H9 (cell line): ENCODE results near the gene PNMA5. TPM values are rescaled to one million over a fixed set of nuclear protein-coding genes. Genes with fewer than 3 reads are reported as not detected.

Source experiments
- DNase-seq: peaks from one replicate; pipeline ENCODE4 v3.0.0-alpha.2; 2017
- H2AFZ ChIP-seq: one replicate; pipeline ENCODE4 v1.6.1; 2013; ENCODE audit warnings: mild to moderate bottlenecking, low read length, control low read depth, moderate library complexity
- H2AK5ac ChIP-seq: 2 replicates; pipeline ENCODE4 v1.6.1; 2013; ENCODE audit warnings: low read length, control low read depth, mixed read lengths; ENCODE audit not compliant: insufficient read length
- H2BK120ac ChIP-seq: one replicate; pipeline ENCODE4 v1.6.1; 2013; ENCODE audit warnings: low read depth, mild to moderate bottlenecking, low read length, control low read depth, inconsistent platforms; ENCODE audit not compliant: poor library complexity, severe bottlenecking
- H2BK12ac ChIP-seq: 2 replicates; pipeline ENCODE4 v1.6.1; 2013; ENCODE audit warnings: low read length, control low read depth, mixed read lengths, low read depth; ENCODE audit not compliant: insufficient read length
- H2BK15ac ChIP-seq: 2 replicates; pipeline ENCODE4 v1.6.1; 2013; ENCODE audit warnings: low read depth, low read length, control low read depth
- H2BK20ac ChIP-seq: one replicate; pipeline ENCODE4 v1.6.1; 2013; ENCODE audit warnings: low read depth, mild to moderate bottlenecking, low read length, control low read depth, inconsistent platforms; ENCODE audit not compliant: poor library complexity, severe bottlenecking
- H2BK5ac ChIP-seq: 2 replicates; pipeline ENCODE4 v1.6.1; 2013; ENCODE audit warnings: low read length, control low read depth, mixed read lengths; ENCODE audit not compliant: insufficient read length
- H3K14ac ChIP-seq: 2 replicates; pipeline ENCODE4 v1.6.1; 2013; ENCODE audit warnings: low read length, control low read depth; ENCODE audit not compliant: insufficient read depth
- H3K18ac ChIP-seq: 2 replicates; pipeline ENCODE4 v1.6.1; 2013; ENCODE audit warnings: low read depth, mild to moderate bottlenecking, mixed read lengths, low read length, control low read depth; ENCODE audit not compliant: insufficient read length
- H3K23ac ChIP-seq: 2 replicates; pipeline ENCODE4 v1.6.1; 2013; ENCODE audit warnings: low read length, control low read depth, mixed read lengths, low read depth; ENCODE audit not compliant: insufficient read length
- H3K23me2 ChIP-seq: 2 replicates; pipeline ENCODE4 v1.6.1; 2013; ENCODE audit warnings: low read depth, mild to moderate bottlenecking, mixed read lengths, low read length, control low read depth; ENCODE audit not compliant: insufficient read length, poor library complexity, severe bottlenecking
- H3K27ac ChIP-seq: 2 replicates; pipeline ENCODE4 v1.5.1; 2013; ENCODE audit warnings: low read length, control low read depth, mixed read lengths, low read depth; ENCODE audit not compliant: insufficient read length
- H3K27me3 ChIP-seq: 2 replicates; pipeline ENCODE4 v1.6.1; 2013; ENCODE audit warnings: low read length, control low read depth, inconsistent platforms; ENCODE audit not compliant: insufficient read depth
- H3K4ac ChIP-seq: 2 replicates; pipeline ENCODE4 v1.6.1; 2013; ENCODE audit warnings: low read depth, mild to moderate bottlenecking, control low read depth, inconsistent platforms, low read length, moderate library complexity
- H3K4me1 ChIP-seq: 2 replicates; pipeline ENCODE4 v1.6.1; 2013; ENCODE audit warnings: low read length, control low read depth, inconsistent platforms; ENCODE audit not compliant: insufficient read depth
- H3K4me2 ChIP-seq: 2 replicates; pipeline ENCODE4 v1.6.1; 2013; ENCODE audit warnings: low read length, control low read depth, mixed read lengths; ENCODE audit not compliant: insufficient read length, insufficient read depth
- H3K56ac ChIP-seq: 2 replicates; pipeline ENCODE4 v1.6.1; 2013; ENCODE audit warnings: low read depth, mild to moderate bottlenecking, mixed read lengths, low read length, control low read depth; ENCODE audit not compliant: insufficient read length
- H3K79me1 ChIP-seq: 2 replicates; pipeline ENCODE4 v1.6.1; 2013; ENCODE audit warnings: low read depth, mild to moderate bottlenecking, moderate library complexity, low read length, control low read depth, inconsistent platforms; ENCODE audit not compliant: insufficient read depth, poor library complexity, severe bottlenecking
- H3K79me2 ChIP-seq: 2 replicates; pipeline ENCODE4 v1.6.1; 2013; ENCODE audit warnings: low read length, control low read depth, inconsistent platforms; ENCODE audit not compliant: insufficient read depth
- H3K9ac ChIP-seq: 2 replicates; pipeline ENCODE4 v1.6.1; 2013; ENCODE audit warnings: low read length, control low read depth, mixed read lengths; ENCODE audit not compliant: insufficient read length; ENCODE audit errors: extremely low read depth
- H3K9me3 ChIP-seq: one replicate; pipeline ENCODE4 v1.6.1; 2013; ENCODE audit warnings: low read depth, low read length, inconsistent platforms; ENCODE audit not compliant: control insufficient read depth
- H3T11ph ChIP-seq: one replicate; pipeline ENCODE4 v1.6.1; 2013; ENCODE audit warnings: mild to moderate bottlenecking, low read length, control low read depth, inconsistent platforms
- H4K20me1 ChIP-seq: one replicate; pipeline ENCODE4 v1.6.1; 2013; ENCODE audit not compliant: control insufficient read depth, insufficient read length, insufficient read depth
- H4K5ac ChIP-seq: 2 replicates; pipeline ENCODE4 v1.6.1; 2013; ENCODE audit warnings: low read depth, mild to moderate bottlenecking, mixed read lengths, low read length, control low read depth; ENCODE audit not compliant: insufficient read length
- H4K8ac ChIP-seq: replicated peaks from 2 replicates; pipeline ENCODE4 v1.6.1; 2013; ENCODE audit warnings: low read length, control low read depth, mixed read lengths, low read depth; ENCODE audit not compliant: insufficient read length
- H4K91ac ChIP-seq: 2 replicates; pipeline ENCODE4 v1.6.1; 2013; ENCODE audit warnings: low read depth, mild to moderate bottlenecking, moderate library complexity, mixed read lengths, low read length, control low read depth; ENCODE audit not compliant: insufficient read length
- H3K27ac Mint-ChIP-seq, 3 experiments: 2 replicates in 2 of 3; 3 replicates in 1 of 3; pipeline ENCODE4 v1.8.0; 2020 to 2021; ENCODE audit warnings: mixed read lengths in 3 of 3, mild to moderate bottlenecking in 1 of 3, moderate library complexity in 1 of 3
- H3K27me3 Mint-ChIP-seq: 2 replicates; pipeline ENCODE4 v1.8.0; 2021; ENCODE audit warnings: low read depth, mild to moderate bottlenecking, moderate library complexity, mixed read lengths
- H3K36me3 Mint-ChIP-seq, 3 experiments: 2 replicates in 2 of 3; 3 replicates in 1 of 3; pipeline ENCODE4 v1.8.0; 2020 to 2021; ENCODE audit warnings: low read depth in 3 of 3, mixed read lengths in 3 of 3; ENCODE audit not compliant: insufficient read depth in 1 of 3
- H3K4me1 Mint-ChIP-seq, 2 experiments: 2 replicates each; pipeline ENCODE4 v1.8.0; 2020; ENCODE audit warnings: mixed read lengths in 2 of 2
- H3K4me3 Mint-ChIP-seq, 2 experiments: 2 replicates in 1 of 2; 3 replicates in 1 of 2; pipeline ENCODE4 v1.8.0; 2020 to 2021; ENCODE audit warnings: mild to moderate bottlenecking in 2 of 2, mixed read lengths in 2 of 2, moderate library complexity in 1 of 2
- H3K9me3 Mint-ChIP-seq, 2 experiments: 2 replicates in 1 of 2; 3 replicates in 1 of 2; pipeline ENCODE4 v1.8.0; 2020; ENCODE audit warnings: mild to moderate bottlenecking in 2 of 2, mixed read lengths in 2 of 2, moderate library complexity in 1 of 2
- WGBS: extraction: QIAGEN DNeasy Blood & Tissue Kit; methylation state at CpG from one replicate; pipeline ENCODE4 v1.1.7; 2013; ENCODE audit warnings: missing lambda C conversion rate, low lambda C conversion rate, mixed read lengths; ENCODE audit not compliant: insufficient read length; ENCODE audit errors: extremely low coverage; 5-methylcytosine and 5-hydroxymethylcytosine counted together
- total RNA-seq: library from RNA; stranded (reverse); gene quantifications from 2 replicates; pipeline ENCODE4 v1.2.1, GENCODE V29; 2021
- TF ChIP-seq, protein P1 (sequence below): fragments of 200-600 bp; sonication (generic); conservative IDR thresholded peaks from 3 replicates; pipeline ENCODE4 v1.8.0; 2021; ENCODE audit warnings: antibody characterized with exemption, mild to moderate bottlenecking

Gene PNMA5
- total RNA-seq, 1 experiment from 2014 or later: not detected

DNA sequence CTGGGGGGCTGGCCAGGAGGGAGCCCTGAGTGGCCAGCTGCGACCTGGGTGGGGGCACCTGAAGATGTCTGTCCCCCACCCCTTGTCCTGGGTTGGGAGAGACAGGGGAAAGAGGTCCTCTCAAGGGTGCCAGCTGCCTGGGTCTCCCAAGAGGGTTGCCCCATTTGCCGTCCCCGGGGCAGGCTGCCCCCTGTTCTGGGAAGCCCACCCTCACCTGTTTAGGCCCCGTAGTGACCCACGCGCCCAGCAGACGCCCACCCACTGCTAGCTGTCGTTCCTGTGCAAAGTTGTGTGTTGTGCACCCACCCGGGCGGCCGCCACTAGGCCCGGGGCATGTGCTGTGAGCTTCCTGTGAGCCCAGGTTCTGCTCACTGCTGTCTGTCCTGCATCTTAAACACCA, 36.9 kb upstream of the PNMA5 start:
- H3K79me2 ChIP-seq: no peaks in the 10 kb centered on the region
- H3T11ph ChIP-seq: no peak overlapping the region
- peaks cover 22% of the 10 kb centered on the region for H3K9me3 ChIP-seq
- no peak overlapping the region for H3K56ac ChIP-seq
- TF ChIP-seq, protein P1, sequence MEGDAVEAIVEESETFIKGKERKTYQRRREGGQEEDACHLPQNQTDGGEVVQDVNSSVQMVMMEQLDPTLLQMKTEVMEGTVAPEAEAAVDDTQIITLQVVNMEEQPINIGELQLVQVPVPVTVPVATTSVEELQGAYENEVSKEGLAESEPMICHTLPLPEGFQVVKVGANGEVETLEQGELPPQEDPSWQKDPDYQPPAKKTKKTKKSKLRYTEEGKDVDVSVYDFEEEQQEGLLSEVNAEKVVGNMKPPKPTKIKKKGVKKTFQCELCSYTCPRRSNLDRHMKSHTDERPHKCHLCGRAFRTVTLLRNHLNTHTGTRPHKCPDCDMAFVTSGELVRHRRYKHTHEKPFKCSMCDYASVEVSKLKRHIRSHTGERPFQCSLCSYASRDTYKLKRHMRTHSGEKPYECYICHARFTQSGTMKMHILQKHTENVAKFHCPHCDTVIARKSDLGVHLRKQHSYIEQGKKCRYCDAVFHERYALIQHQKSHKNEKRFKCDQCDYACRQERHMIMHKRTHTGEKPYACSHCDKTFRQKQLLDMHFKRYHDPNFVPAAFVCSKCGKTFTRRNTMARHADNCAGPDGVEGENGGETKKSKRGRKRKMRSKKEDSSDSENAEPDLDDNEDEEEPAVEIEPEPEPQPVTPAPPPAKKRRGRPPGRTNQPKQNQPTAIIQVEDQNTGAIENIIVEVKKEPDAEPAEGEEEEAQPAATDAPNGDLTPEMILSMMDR: no peak
- Mint-ChIP-seq H3K36me3 (peaks cover 5 to 12% (median 5%) of the 10 kb centered on the region in 3 experiments; a peak in 6 of 7 replicates), H3K9me3 (peaks cover 62 to 77% of the 10 kb centered on the region in 2 experiments), H3K27ac (peak overlapping the region in 1 of 3 experiments; percentile 48; a peak in 1 of 7 replicates), H3K27me3 (peaks cover 27% of the 10 kb centered on the region), H3K4me1 (no peaks in the 10 kb centered on the region), H3K4me3 (no peak overlapping the region)
- no peak overlapping the region for H2AFZ ChIP-seq
- H4K91ac ChIP-seq: no peak overlapping the region
- no CpG with 5 or more reads among the region's 12 CpGs for WGBS
- H3K9ac ChIP-seq: no peak overlapping the region
- no peak overlapping the region for H2BK12ac ChIP-seq
- no peak for DNase-seq
- H3K4ac ChIP-seq: no peak overlapping the region
- no peak overlapping the region for H2AK5ac ChIP-seq
- H3K4me2 ChIP-seq: no peak overlapping the region
- no peak overlapping the region for H2BK15ac ChIP-seq
- no peak overlapping the region for H2BK5ac ChIP-seq
- H3K14ac ChIP-seq: no peak overlapping the region
- no peaks in the 10 kb centered on the region for H3K27me3 ChIP-seq
- no peak overlapping the region for H2BK120ac ChIP-seq
- no peak overlapping the region for H3K18ac ChIP-seq
- no peaks in the 10 kb centered on the region for H3K4me1 ChIP-seq
- peaks cover 5% of the 10 kb centered on the region for H3K23me2 ChIP-seq
- no peak overlapping the region for H4K5ac ChIP-seq
- no peak overlapping the region for H3K27ac ChIP-seq
- no peaks in the 10 kb centered on the region for H4K20me1 ChIP-seq
- H3K79me1 ChIP-seq: no peaks in the 10 kb centered on the region
- H2BK20ac ChIP-seq: no peak overlapping the region
- H3K23ac ChIP-seq: no peak overlapping the region
- no peak overlapping the region for H4K8ac ChIP-seq
